ENCODE measurements around the gene DUSP3.
"Not testable (repeated sequence)": the region's sequence is repeated elsewhere in the genome, so short reads cannot be mapped to it uniquely, and the experiment has no call there.

Gene DUSP3

GRCh38 chr17:43800736-43801135 is 22.0 kb upstream of the DUSP3 start:
- DNase-seq (ENCODE audit: low spot score) = no peak

DNA sequence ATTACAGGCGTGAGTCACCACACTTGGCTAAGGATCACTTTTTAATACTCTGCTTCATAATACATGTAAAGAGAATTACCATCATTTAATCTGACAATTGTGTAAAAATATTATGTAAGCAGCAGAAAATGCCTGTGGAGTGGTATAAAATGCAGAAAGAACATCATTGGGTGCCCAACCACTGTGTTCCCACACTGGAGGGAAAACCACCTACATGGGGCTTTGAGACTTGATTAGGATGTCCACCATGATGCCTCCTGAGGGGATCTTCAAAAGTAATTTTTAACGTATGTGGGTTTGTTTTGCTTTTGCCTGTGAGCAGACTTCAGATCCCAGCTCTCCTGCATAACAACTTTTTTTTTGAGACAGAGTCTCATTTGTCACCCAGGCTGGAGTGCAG is 20.3 kb upstream of the DUSP3 start:
- DNase-seq (ENCODE audit: low spot score) = no peak

DNA sequence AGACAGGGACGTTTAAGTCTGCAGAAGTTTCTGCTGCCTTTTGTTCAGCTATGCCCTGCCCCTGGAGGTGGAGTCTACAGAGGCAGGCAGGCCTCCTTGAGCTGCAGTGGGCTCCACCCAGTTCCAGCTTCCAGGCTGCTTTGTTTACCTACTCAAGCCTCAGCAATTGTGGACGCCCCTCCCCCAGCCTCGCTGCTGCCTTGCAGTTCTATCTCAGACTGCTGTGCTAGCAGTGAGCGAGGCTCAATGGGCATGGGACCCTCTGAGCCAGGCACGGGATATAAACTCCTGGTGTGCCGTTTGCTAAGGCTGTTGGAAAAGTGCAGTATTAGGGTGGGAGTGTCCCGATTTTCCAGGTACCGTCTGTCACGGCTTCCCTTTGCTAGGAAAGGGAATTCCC is 19.2 kb upstream of the DUSP3 start:
- DNase-seq (ENCODE audit: low spot score) = not testable (repeated sequence)

DNA sequence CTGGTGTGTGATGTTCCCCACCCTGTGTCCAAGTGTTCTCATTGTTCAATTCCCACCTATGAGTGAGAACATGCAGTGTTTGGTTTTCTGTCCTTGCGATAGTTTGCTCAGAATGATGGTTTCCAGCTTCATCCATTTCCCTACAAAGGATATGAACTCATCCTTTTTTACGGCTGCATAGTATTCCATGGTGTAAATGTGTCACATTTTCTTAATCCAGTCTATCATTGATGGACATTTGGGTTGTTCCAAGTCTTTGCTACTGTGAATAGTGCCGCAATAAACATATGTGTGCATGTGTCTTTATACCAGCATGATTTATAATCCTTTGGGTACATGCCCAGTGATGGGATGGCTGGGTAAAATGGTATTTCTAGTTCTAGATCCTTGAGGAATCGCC is 13.9 kb upstream of the DUSP3 start:
- not testable (repeated sequence) for DNase-seq (ENCODE audit: low spot score)

DNA sequence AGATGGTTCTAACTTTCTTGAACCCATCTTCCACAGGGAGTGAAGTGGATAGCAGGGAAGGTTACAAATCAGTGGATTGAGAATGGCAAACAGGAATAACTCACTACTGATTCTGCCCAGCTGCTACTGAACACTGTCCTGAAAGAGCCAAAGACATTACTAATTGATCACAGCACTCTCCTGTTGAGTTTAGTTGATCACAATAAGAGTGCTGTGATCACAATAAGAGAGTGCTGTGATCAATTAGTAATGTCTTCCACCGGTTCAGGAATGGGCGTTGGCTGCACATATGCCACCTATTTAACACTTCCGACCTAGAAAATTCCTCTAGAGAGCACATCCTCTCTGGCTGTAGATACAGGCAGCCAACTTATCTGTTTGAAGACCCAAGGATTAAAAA is 12.8 kb upstream of the DUSP3 start:
- DNase-seq (ENCODE audit: low spot score) = no peak

DNA sequence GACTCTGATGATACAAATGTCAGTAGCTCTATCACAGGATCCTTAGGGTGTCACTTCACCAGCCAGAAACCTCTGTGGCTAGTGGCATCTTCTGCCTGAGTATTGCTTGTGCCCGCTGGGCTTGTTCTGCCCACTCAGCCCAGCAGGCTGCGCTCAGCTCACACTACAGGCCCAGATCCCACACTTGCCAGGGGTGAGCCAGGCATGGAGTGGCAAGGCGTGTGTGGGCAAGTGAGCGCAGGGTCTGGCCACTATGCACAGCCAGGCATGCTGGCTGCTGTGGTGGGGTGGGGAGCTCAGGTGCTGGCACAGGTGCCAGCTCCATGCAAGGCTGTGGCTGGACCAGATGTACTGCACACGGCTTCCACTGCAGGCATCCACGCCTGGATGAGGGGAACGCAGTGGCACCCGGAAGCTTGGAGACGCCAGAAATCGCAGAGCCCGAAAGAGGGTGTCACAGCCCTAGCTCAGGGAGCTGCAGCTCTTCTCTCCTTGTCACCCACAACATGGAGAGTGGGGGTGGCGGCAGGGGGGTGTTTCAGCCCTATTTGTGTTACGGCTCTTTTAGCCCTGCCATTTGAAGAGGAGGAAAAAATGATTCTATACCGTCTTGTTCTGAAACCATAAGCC is 11.6 kb upstream of the DUSP3 start:
- DNase-seq (ENCODE audit: low spot score) = no peak

DNA sequence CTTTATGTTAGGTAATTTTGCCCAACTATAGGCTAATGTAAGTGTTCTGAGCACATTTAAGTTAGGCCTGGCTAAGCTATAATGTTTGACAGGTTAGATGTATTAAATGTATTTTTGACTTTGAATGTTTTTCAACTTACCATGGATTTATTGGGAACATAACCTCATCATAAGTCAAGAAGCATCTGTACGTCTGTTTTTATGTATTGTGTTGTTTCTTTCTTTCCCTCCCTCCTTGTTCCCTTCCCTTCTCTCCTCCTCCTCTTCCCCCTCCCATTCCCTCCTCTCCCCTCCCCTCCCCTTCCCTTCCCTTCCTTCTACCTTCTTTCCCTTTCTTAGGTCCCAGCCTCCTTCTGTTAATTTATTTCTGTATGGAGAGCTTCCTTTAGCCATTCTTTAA is 10.7 kb upstream of the DUSP3 start:
- DNase-seq (ENCODE audit: low spot score) = no peak

DNA sequence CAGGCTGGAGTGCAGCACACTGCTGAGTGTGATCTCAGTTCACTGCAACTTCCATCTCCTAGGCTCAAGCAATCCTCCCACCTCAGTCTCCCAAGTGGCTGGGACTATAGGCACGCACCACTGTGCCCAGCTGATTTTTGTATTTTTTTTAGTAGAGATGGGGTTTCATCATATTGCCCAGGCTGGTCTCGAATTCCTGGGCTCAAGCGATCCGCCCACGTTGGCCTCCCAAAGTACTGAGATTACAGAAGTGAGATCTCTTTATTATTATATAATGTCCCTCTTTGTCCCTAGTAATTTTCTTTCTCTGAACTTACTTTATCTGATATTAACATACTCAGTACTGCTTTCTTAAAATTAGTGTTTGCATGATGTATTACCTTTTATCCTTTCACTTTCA is 9.8 kb upstream of the DUSP3 start:
- no peak for DNase-seq (ENCODE audit: low spot score)

DNA sequence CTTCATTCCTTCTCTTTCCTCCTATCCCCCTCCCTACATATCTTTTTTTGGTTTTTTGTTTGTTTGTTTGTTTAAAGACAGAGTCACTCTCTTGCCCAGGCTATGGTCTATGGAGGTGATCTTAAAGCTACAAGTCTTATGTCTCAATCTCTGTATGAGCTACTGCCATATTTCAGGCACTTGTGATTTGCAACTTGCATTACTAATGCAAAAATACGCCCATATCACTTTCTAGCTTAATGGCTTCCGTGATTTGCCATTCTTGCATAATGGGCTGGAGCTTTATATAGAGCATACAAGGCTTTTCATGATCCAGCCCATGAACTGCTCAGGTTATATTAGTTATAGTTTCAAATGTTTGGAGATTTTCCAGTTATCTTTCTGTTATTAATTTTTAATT is 9.0 kb upstream of the DUSP3 start:
- DNase-seq (ENCODE audit: low spot score) = no peak

DNA sequence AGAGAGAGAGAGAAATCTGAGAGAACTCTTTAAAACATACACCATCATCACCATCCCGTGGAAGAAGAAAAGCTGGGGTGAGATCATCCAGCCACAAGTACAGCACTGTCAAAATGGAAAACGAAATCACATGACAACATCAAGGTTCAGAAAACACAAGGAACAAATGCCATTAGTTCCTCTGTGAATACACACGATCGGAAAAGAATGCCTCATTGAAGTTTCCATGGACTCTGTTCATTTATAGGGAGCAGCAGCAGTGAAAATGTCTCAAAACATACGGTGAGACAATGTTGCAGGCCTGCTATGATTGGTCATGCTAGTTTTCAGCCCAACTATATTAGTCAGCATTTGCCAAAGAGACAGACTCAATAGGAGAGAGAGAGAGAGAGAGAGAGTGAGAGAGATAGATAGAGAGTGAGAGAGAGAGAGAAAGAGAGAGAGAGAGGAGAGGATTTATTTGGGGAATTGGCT is 5.9 kb upstream of the DUSP3 start:
- no peak for DNase-seq (ENCODE audit: low spot score)

DNA sequence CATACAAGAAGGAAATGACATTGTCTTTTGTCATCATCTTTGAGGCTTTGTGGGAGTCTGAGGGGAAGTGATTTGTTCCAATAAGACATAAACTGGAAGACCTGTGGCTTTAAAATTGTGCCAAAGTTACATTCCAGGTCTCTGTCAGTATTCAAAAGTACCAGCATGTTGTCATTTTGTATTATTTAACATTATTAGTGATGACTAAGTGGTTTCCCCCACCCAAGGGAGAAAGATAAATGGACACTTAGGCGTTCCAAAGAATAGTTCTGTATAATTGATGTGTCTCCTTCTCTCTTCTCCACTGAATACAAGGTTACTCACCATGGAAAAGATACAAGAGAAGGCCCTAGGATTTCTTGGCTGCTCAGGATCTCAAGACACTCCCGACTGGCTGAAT is 5.3 kb upstream of the DUSP3 start:
- no peak for DNase-seq (ENCODE audit: low spot score)

- DNase-seq (ENCODE audit: low spot score) = no peak
Measured at GRCh38 chr17:43782913-43783680, 4.3 kb upstream of the DUSP3 start.

DNA sequence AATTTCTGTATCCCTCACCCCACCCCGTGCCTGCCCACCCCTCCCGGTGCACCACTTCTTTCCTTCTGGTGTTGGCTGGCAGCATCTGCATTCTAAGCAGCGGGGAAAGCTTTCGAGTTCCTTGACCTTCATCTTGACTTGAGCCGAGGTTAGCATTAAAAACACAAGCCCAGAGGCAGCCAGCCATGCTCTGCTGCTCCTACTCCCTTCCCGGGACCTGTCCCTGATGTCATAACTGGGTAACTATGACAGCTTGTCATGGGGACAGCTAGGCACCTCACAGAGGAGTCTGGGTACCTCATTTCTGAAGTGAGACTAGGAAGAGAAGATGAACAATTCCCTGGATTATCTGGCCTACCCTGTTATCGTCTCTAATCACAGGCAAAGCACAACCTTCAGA is 1.4 kb upstream of the DUSP3 start, which contains the start of gene CFAP97D1:
Gene CFAP97D1, plus strand, starts transcription at position 301 of the 400 bp plus-strand sequence. Its CDS starts 28 bp downstream, at position 329.
- no peak for DNase-seq (ENCODE audit: low spot score)

DNA sequence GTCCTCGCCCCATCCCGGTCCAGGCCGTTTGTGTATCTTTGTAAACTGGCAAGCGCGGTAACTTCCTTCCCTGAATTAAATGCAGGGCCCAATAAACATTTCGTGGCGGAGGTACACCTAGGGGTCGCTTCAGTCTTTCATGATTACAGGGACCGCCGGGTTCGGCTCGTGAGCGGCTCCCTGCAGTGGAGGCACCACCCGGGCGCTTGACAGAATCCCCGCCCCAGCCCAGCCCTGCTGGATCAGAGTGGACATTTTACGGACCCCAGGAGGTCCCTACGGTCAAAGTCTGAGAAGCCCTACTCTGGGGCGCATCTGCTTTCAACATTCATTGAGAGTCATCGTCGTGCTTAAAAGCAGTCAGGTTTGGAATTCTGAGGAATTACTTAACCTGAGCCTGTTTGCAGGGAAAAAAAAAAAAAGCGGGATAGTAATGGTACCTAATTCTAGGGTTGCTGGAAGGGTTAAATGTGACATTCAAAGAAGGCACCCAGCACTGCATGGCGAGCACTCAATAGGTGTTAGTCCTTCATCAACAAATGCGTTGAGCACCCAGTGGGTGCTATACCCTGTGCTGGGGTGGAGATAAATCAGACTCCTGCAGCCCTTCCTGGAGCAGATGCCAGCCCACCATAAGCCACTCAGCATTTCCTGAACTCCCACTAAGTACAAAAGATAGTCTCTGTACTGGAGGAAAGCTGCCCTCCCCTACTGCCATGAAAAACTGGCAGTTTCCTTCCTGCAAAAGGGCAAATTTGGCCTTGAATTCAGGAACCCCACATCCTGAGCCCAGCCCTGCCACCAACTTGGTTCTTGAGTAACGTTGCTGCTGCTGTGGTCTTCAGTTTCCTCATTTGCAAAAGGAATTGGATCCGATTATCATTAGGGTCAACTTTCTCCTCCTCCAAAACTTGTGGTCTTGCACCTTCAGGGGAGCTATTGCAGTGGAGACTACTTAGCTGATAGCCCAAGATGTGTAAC is 658 bp upstream of the DUSP3 start:
- DNase-seq (ENCODE audit: low spot score) = no peak

- DNase-seq (ENCODE audit: low spot score) = no peak
Measured at GRCh38 chr17:43774304-43775250, 4.2 kb downstream of the DUSP3 start.

DNA sequence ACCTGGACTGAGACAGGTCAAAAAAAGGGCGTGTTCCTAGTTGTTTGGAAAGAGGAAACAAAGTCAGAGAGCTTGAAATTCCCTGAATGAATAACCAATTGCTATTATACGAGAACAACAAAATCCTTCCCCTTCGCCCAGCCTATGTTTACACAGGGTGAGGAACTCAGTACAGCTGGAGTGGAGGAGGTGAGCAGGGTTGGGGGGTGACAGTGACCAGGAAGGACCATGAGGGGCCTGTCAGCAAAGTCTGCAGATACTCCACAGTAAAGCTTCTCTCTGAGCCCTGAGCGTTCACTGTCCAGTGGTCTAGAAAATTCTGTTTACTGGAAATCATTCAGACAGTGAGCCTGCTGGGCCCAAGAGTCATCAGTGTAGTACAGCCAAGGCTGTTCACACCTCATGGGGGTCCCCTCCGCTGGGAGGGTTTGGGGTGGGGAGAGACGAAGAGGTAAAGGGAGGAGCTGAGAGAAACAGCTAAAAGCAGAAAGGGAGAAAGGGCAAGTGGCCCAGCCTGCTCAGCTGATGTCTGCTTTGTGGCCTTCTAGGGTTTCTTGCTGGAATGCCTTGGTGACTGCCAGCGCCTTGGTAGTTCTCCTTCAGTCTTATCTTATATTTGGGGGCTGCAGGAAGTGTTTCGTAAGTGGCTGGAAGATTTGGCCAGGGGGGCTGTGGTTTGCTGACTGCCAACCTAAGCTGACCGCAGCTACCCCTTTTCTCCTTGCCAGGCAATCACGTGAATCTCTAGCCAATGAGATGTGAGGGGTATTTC is 5.7 kb downstream of the DUSP3 start:
- DNase-seq (ENCODE audit: low spot score) = no peak

DNA sequence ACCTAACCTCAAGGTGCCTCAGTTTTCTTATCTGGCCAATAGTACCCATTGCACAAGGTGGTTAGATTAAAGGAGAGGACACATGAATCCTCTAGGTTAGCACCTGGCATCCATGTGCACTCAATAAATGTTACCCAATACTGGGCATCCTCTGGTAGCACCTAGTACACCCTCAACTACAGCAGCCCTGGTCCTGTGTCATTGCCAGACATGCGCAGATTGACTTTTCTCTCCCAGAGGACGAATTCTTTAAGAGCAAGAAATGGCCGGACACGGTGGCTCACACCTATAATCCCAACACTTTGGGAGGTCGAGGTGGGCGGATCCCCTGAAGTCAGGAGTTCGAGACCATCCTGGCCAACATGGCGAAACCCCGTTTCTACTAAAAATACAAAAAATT is 7.3 kb downstream of the DUSP3 start:
- no peak for DNase-seq (ENCODE audit: low spot score)

DNA sequence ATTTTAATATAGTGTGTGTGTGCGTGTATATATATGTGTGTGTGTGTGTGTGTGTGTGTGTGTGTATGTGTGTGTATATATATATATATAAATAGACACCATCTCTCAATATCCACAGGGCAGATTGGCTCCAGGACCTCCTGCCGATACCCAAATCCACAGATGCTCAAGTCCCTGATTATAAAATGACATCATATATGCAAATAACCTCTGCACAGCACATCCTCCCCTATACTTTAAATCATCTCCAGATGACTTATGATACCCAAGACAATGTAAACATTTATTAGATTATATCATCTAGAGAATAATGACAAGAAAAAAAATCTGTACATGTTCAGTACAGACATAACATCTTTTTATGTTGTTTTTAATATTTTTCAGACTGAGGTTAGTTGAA is 7.8 kb downstream of the DUSP3 start:
- no peak for DNase-seq (ENCODE audit: low spot score)

GRCh38 chr17:43769859-43770258 is 8.9 kb downstream of the DUSP3 start:
- no peak for DNase-seq (ENCODE audit: low spot score)

DNA sequence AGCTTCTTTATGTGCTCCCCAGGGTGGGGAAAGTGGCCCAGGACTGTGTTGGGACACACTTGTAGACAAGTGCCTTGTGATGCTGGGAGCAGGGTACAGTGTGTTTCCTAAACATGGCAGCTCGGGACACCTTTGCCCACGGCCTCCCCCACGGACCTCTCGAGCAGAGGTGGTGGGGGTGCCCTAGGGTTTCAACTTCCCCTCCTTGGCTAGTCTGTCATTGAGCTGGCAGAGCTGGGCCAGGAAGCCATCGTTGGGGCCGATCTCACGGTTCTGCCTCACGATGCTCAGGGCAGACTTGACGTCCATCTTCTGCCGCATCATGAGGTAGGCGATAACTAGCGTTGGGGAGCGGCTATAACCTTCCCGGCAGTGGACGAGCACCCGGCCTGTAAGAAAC is 9.4 kb downstream of the DUSP3 start:
- no peak for DNase-seq (ENCODE audit: low spot score)

GRCh38 chr17:43768943-43769342 is 9.8 kb downstream of the DUSP3 start:
- DNase-seq (ENCODE audit: low spot score) = no peak

All from left forelimb (tissue), 1 donor.